IPS-NIHi11 (cell line): ENCODE measurements around the gene CEP135.

Source experiments
- DNase-seq: peaks from one replicate; pipeline ENCODE4 v3.0.0; 2012; ENCODE audit warnings: mixed read lengths, low spot score

The CEP135 gene

DNA sequence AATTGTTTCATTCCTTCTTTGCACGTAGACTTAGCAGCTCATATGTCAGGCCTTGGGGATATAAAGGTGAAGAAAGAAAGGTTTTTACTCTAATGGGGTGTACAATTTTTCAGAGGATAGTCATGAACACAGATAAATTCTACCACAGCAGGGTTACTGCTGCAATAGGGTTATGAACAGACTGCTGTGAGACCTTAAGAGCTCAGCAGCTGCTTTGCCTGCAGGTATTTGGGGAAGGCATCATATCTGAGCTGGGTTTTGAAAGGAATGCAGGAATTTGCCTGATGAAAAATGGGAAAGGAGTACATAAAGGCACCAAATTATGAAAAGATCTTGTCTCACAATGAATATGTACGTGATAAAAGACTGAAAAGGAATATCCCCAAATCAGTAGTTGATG, 128.9 kb downstream of the CEP135 start:
- DNase-seq = no peak

GRCh38 chr4:56078866-56079265, 130.1 kb downstream of the CEP135 start:
- DNase-seq = no peak

DNA sequence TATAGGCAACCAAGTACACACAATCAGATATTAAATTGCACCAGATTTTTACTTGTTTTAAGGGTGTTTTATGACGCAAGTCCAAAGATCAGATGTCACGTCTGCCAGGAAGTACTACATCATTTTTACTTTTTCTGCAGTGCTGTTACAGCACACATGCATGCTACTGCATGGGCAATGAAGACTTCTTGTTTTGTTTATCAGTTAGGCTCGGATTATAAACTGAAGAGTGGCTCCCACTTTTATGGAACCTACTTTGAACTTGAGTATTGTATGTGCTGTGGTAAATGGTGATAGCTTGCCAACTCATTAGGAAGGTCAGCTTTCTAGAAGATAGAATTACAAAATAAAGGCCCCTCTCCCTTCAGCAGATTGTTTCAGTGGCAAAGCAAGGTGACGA, 131.6 kb downstream of the CEP135 start:
- DNase-seq = no peak

DNA sequence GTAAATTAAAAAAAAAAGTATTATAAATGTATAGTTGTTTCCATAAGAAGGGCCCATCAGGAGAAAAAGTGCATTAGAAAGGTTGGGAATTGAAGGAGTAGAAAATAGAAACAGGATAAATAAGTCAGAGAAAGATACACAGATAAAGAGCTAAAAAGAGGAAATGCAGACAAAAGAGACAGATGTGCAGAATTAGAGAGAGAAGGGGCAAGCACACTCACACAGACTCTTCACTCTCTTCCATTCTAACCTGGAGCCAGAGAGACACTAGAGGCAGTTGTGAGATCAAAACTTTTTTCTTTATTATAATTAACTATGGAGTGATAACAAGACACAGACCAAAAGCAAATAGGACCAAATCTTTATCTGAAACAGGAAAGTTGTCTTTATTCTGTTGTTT, 134.1 kb downstream of the CEP135 start:
- no peak for DNase-seq
